ENCODE data around the gene CDRT4. TPM values are rescaled to one million over a fixed set of nuclear protein-coding genes. Genes with fewer than 3 reads are reported as not detected.

The CDRT4 gene
- total and polyA plus RNA-seq, 2 experiments from 2014 or later = 6.5 to 13.0 TPM

DNA sequence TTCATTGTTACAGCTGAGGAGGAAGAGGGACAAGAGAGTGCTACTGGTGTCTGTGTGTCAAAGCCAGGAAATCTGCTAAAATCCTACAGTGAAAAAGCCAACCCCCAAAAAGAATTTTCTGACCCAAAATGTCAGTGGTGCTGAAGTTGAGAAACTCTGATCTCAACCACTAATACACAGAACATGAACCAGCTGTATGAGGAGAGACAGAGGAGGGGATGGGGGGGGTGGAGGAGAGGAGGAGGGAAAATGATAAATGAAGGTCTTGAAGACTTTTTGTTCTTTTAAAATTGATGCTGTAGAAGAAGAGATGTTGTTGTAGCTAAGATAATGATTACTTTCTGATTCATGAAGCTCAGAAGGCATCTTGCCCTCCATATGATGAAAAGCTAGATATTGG, 27.4 kb upstream of the CDRT4 start:
- Histone ChIP-seq H4K20me1 (replicated peaks; ENCODE audit: insufficient read depth) (no peaks in the 10 kb centered on the region), H3K36me3 (ENCODE audit: insufficient read depth) (no peaks in the 10 kb centered on the region), H3K4me3 (no peak overlapping the region), H3K79me2 (replicated peaks; ENCODE audit: insufficient read depth) (no peaks in the 10 kb centered on the region), H2AFZ (no peak overlapping the region), H3K4me1 (ENCODE audit: insufficient read depth) (peaks cover 25% of the 10 kb centered on the region), H3K27ac (ENCODE audit: low read depth) (no peak overlapping the region), H3F3A (replicated peaks; ENCODE audit: low read depth) (peaks cover 7% of the 10 kb centered on the region; the same call in 1 of the 2 replicates), H3K27me3 (ENCODE audit: insufficient read depth) (no peaks in the 10 kb centered on the region), H3K4me2 (no peak overlapping the region), H3K9me2 (ENCODE audit: insufficient read depth) (no peaks in the 10 kb centered on the region)
- DNase-seq (ENCODE audit: low spot score) = no peak
- TF ChIP-seq CTCF (conservative IDR thresholded peaks at IDR 0.05; ENCODE audit: low read depth in 2 of 2) = no peak
- TF ChIP-seq STAT1 (IDR thresholded peaks at IDR 0.05; ENCODE audit: unreplicated experiment) = no peak
- TF ChIP-seq REST (IDR thresholded peaks at IDR 0.05; ENCODE audit: unreplicated experiment) = no peak
- TF ChIP-seq NANOG (IDR thresholded peaks at IDR 0.05; ENCODE audit: borderline replicate concordance) = no peak
- TF ChIP-seq EZH2phosphoT487 (IDR thresholded peaks at IDR 0.05; ENCODE audit: unreplicated experiment) = no peak
- no peak for TF ChIP-seq ZNF462 (CRISPR knock-in tag; IDR thresholded peaks at IDR 0.05)
- TF ChIP-seq ZNF114 (CRISPR knock-in tag; IDR thresholded peaks at IDR 0.05) = no peak
- TF ChIP-seq ZNF331 (CRISPR knock-in tag; IDR thresholded peaks at IDR 0.05; ENCODE audit: low read depth) = no peak
- no peak for TF ChIP-seq EZH2 (IDR thresholded peaks at IDR 0.05; ENCODE audit: low read depth, unreplicated experiment)
- no peak for TF ChIP-seq JUNB (IDR thresholded peaks at IDR 0.05; ENCODE audit: unreplicated experiment)
- no peak for TF ChIP-seq POLR2AphosphoS5 (IDR thresholded peaks at IDR 0.05; ENCODE audit: low read depth)
- TF ChIP-seq ETS1 (IDR thresholded peaks at IDR 0.05) = no peak
- TF ChIP-seq CREB1 (CRISPR knock-in tag; IDR thresholded peaks at IDR 0.05; ENCODE audit: low read depth) = no peak
- Mint-ChIP-seq H3K27ac (no peak overlapping the region), H3K9me3 (peaks cover 6% of the 10 kb centered on the region; the same call in 1 of the 3 replicates), H3K36me3 (ENCODE audit: low read depth) (peaks cover 54% of the 10 kb centered on the region), H3K4me3 (no peak overlapping the region), H3K27me3 (ENCODE audit: insufficient read depth, low read depth, poor library complexity) (peaks cover 14% of the 10 kb centered on the region), H3K4me1 (peaks cover 29% of the 10 kb centered on the region)
- ATAC-seq = no peak

Measured in GM23338 (cell line).